GM18520 (cell line): ENCODE measurements around the gene RAD51B.

Experiments used
- ATAC-seq: cut with Tn5 transposase; IDR thresholded peaks from one replicate; pipeline ENCODE4 v1.9.1; 2021; ENCODE audit not compliant: unreplicated experiment

Gene RAD51B

DNA sequence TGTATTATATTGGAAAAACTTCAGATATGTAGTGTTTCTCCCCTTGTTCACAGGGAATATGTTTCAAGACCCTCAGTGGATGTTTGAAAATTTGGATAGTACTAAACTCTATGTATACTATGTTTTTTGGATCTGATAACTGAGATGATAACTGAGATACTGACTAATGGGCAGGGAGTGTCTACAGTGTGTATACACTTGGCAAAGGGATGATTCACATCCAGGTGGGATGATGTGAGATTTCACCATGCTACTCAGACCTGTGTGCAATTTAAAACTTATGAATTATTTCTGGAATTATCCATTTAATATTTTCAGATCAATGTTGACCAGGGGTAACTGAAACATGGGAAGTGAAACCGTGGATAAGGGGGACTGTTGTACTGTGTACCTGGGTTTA is 13.8 kb downstream of the RAD51B start:
- ATAC-seq, result no peak

DNA sequence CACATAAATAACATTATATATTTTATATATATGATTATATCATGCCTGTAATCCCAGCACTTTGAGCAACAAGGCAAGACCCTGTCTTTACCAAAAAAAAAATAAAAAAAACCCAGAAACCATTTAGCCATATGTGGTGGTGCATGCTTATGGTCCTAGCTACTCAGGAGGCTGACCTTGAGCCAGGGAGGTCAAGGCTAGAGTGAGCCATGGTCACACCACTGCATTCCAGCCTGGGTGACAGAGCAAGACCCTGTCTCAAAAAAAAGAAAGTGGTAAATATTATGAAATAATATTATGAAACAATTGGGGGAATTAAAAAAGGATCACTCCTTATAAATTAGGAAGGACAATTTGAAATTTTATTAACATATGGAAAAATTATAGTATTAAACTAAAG is 16.0 kb downstream of the RAD51B start:
- no peak for ATAC-seq

DNA sequence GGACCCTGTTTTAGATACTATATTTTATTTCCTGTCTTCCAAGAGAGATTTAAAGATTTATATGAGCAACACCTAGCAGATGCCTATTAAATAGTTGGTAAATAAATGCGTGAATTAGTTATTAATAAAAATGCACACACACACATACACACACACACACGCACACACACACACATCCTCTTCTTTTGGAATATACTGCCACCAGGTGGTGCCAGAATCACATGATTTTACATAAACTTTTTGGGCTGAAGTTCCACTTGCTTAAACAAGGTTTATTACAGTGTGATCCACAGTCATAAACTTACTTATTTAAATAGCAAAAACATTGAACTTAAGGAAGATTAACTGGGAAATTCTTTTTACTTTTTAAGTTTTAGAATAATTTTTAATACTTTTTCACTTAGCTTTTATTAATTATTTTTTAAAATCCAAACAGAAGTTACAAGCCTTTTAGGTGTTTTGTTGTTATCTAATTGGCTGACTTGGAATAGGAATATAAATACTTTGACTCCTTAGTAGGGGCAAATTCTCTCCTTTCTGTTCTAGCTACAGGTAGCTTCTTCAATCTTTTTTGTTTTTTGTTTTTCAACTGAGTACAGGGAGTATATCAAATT is 17.5 kb downstream of the RAD51B start:
- no peak for ATAC-seq

DNA sequence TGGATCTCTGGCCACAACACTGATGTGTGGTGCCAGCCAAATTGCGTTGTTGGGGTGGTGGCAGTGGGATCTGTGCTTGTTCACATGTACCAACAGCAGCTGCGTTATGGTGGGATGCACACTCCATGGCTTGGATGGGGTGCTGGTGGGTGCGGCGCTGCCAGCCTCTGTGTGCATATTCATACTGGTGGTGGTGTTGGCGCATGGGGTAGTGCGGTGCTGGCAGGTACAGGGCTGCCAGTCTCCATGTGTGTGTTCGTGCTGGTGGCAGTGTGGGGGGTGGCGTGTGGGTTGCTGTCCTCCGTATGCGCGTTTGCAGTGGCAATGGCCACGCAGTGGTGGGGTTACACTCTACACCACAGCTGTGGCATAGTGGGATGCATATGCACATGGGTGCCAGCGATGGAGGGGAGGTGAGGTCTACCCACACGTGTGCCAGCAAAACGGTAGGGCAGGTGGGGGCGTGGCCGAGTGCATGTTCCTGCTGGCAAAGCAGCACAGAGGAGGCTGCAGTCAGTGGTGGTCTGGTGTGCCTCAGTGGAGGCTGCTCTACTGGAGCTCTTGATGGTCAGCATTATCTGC is 26.5 kb downstream of the RAD51B start:
- ATAC-seq, result no peak

DNA sequence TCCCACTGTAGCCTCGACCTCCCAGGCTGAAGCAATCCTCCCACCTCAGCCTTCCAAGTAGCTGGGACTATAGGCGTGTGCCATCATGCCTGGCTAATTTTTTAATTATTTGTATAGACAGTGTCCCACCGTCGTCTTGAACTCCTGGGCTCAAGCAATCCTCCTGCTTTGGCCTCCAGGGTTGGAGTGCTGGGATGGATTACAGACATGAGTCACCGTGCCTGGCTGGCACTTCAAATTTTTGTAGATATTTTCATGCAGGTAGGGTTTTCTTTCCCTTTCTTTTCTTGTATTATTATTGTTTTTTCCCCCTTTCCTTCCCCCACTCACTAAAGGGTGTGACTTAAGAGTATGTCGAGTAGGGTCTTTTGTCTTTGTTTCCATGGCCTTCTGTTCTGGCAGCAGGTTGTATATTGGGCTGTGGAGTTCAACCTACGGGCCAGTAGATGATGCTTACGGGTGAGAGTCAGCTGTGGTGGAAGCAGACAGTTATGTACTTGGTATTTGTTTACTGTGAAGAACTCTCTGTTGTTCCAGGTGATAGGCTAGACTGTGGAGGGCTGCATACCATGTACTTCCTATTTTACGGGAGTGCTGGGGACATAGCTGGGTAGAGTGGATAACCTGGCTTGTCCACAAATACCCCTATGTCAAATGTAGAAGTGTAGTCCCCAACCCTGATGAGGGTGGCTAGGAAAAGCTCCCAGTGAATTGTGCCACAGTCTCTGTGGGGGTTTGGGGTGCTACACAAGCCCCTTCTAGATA is 30.7 kb downstream of the RAD51B start:
- ATAC-seq, result no peak

DNA sequence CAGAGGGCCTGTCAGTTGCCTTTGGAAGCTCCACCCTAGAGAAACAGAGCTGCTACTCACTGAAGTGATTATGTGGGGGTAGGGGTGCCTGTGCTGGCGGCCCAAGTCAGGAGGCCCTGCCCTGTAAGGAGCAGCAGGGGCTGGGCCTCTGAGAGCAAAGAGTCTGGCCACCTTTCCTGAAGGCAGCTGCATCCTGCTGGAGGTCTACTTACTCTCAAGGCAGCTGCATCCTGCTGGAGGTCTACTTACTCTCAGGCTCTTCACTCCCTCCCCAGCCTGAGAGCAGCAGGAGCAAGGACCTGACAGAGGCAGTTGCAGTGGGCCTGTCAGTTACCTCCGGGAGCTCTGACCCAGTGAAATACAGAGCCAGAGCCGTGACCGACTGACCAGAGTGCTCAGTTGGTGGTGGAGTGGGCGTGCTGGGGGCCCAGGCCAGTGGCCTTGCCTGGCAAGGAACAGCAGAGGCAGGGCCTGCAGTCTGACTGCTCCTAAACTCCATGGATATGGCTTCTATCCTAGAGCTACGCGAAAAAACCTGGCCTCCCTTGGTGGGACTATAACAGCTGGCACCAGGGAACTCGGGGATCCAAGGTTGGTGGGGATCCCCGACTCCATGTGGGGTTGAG is 32.3 kb downstream of the RAD51B start:
- no peak for ATAC-seq

DNA sequence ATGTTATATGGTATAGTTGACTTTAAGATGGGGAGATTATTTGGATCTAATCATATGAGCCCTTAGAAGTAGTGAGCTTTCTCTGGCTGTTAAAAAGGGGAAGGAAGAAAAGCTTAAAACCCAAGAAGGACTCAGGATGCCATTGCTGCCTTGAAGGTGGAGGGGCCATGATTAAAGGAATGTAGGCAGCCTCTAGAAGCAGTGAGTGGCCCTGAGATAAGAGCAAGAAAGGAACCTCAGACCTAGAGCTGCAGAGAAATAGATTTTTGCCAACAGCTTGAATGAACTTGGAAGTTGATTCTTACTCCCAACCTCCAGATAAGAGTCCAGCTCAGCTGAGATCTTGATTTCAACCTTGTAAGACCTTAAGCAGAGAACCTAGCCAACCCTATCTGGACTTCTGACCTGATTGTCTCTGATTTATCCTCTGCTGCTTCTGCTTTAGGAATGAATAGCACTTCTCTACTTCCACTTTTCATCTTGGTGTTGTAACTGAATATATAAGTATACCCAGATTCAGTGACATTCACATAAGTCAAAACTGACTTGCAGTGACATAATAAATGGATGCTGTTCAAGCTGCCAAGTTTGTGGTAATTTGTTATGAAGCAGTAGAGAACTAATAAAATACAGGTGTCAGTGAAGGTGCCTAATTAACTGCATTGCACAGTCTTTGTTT is 33.5 kb downstream of the RAD51B start:
- ATAC-seq, result no peak

DNA sequence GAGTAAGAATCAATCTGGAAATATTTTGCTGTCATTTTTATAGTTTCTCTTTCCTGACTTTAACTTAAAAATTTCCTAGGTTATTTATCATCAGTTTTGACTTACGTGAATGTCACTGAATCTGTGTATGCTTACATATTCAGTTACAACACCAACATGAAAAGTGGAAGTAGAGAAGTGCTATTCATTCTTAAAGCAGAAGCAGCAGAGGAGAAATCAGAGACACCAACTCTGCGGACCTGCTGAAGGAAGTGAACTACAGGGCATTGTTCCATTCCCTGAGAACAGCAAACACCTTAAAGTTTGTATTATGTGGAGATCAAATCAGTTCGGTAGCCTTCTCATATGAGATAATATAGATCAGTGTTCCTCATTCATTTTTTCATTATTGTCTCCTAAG is 34.1 kb downstream of the RAD51B start:
- ATAC-seq, result no peak

DNA sequence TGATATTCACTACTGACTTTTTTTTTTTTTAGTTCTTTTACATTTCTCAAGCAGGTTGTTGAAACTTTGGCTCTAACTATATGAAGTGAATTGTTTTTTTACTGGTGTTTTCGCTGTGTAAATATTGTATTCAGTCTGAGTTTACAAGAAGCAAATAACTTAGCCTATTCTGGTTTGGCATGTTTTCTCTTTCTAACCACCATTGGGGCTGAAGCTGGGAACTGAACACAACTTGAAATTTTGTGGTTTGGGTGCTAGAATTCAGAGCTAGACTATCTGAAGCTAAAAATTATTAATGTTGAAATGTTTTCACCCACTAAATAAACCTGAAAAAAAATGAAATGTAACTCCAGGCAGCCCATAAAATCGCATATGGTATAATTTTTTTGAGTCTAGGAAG is 37.2 kb downstream of the RAD51B start:
- no peak for ATAC-seq

DNA sequence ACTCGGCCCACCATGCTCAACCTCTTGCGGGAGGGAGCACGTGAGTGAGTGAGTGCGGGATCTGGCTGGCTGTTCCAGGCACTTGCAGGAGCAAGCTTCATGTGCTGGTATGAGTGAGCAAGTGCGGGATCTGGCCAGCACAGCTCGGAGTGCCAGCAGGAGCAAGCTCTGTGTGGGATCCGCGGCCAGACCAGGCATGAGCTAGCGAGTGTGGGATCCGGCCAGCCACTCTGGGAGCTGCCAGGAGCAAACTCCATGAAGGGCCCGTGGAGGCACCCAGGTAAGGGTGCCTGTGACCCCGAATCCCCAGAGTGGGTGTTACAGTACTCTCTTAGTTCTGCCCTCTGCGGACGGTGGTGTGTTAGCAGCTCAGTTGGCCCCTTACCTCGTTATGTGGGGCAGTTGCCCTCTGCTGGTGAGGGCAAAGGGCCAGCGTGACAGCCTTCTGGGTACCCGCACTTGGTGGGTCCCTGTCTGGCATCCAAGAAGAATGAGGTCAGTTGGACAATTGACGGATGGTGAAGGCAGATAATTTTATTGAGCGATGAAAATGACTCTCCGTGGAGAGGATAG is 38.3 kb downstream of the RAD51B start:
- no peak for ATAC-seq

DNA sequence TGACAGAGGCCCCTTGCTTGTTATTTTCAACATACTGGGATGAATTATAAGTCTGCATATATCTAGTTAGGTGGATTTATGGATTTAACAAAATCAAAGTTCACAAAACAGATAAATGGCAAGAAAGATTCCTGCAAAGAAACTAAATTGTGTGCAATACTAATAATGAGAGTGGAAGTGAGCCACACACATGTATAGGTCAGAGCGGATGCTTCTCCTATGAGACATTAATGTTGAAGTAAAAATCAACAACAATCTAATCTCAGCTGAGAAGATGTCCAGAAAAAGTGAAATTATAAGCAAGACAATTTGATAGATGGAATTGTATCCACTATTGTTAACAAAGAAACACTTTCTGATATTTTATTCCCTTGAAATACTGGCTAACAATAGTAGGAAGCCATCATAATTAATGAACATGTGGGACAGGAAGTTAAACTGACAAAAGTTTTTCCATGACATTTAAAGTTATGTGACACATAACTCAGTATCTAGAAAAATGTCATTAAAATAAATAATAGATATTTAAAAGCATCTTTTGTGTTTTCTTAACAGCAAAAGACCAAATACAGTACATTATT is 39.7 kb downstream of the RAD51B start:
- no peak for ATAC-seq

DNA sequence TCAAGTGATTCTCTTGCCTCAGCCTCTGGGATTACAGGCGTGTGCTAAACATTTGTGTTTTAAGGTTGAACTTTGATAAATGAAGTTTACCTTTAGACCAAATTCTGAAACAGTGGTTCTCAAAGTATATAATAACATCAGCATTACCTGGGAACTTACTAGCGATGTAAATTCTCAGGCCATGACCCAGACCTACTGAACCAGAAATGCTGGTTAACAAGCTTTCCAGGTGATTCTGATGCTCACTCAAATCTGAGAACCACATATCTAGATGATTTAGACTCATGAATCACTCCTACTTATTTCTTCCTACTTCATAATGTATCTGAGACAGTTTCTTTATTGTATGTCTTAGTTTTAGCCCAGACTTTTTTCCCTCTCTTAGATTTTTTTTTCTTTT is 43.6 kb downstream of the RAD51B start:
- no peak for ATAC-seq

DNA sequence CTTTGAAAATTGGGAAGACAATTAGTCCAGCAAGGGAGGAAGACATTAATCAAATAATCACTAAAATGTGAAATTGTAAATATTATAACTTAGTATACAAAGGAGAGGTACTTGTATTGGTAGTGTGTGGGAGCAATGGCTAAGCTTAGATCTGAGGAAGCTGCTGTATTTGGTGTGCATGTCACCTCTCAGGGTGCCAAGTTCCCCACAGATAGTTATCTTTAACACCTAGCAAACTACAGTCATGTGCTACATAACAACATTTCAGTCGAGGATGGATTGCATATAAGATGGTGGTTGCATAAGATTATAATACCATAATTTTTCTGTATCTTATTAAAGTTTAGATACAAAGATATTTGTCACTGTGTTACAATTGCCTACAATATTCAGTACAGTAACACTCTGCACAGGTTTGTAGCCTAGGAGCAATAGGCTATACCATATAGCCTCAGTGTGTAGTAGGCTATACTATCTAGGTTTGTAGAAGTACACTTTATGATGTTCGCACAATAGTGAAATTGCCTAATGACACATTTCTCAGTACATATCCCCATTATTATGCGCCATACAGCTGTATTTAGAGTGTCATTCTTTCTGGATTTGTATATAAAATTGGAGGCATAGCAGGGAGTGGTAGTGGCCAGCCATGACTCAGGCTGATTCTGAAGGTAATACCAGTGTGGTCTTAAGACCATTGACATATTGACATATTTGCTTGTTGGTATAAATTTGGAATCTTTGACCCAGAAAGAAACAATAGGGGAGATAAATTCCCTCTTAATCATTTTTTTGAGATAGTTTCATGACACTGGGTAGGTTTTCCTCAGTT is 55.8 kb downstream of the RAD51B start:
- ATAC-seq, result no peak

DNA sequence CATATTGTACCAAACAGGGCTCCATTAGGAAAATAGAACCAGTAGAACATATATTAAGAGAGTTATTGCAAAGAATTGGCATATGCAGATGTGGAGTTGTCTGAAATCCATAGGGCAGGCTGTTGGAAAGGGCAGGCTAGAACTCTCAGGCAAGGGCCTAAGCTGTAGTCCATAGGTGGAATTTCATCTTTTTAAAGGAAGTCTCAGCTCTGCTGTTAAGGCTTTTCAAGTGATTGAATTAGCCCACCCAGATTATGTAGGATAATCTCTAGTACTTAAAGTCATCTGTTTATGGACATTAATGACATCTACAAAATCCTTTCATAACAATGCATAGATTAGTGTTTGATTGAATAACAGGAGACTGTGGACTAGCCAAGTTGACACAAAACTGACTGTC is 59.4 kb downstream of the RAD51B start:
- no peak for ATAC-seq

DNA sequence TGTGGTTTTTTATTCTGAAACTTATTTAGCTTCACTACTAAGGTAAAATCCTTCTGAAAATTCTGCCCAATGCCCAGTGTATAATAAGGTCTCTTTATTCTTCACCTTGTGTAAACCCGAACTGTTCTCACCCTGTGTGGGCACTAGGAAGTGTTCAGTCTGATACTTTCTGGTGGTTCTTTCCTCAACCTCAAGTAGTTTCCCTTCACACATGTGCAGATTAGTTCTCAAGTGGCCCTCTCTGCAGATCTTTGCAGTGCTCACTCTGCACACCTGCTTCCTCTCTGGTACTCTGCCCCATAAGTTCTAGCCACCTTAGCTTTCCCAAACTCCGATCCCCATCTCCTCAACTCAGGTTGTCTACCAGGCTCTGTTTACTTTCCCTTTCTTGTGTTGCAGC is 61.6 kb downstream of the RAD51B start:
- peak; percentile 98 for ATAC-seq

DNA sequence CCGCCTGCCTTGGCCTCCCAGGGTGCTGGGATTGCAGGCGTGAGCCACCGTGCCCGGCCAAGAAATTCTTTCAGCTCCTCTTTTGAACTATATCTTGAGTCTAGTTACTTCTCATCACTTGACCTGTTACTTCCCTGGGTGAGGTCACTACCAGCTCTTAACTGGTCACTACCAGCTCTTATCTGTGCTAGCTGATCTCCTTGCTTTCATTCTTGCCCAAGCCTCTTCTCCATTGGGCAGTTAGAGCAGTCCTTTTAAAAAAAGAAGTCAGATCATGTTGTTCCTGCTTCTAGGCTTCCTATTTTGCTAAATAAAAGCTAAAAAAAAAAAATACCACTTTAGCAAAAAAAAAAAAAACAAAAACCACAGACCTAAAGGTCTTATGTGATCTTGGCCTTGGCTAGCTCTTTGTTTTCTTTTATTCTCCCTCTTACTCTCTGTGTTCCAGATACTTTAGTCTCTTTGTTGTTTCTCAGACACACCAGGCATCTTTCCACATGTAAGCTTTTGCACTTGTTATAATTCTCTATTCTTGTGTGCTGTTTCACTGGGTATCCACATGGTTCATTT is 63.5 kb downstream of the RAD51B start:
- no peak for ATAC-seq

DNA sequence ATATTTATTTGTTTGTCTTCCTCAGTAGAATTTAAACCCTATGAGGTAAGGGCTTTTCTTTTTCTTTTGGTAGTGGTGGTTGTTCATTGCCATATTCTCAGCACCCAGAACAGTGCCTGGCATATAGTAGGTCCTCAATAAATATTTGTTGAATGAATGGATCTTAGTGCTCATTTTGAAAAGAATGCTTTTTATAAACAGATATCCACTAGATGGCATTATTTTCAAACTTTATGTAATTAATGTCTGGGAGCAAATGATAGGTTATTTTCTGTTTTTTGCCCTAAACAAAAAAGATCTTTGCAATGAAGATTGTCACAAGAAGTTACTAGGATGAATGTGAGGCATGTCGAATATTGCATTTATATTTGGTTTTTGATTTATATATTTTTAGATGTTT is 64.1 kb downstream of the RAD51B start:
- ATAC-seq, result no peak

DNA sequence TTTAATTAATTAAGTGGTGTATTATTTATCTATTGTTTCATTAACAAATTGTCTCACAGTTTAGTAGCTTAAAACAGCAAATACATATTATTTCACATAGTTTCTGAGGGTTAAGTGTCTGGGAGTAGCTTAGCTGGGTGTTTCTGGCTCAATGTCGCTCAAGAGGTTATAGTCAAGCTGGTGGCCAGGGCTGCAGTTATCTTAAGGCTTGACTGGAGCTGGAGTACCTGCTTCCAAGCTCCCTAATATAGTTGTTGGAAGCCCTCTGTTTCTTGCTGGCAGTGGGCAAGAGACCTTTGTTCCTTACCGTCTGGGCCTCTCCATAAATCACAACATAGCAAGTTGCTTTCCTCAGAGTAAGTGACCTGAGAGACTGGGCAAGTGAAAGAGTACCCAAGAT is 66.6 kb downstream of the RAD51B start:
- ATAC-seq, result no peak

DNA sequence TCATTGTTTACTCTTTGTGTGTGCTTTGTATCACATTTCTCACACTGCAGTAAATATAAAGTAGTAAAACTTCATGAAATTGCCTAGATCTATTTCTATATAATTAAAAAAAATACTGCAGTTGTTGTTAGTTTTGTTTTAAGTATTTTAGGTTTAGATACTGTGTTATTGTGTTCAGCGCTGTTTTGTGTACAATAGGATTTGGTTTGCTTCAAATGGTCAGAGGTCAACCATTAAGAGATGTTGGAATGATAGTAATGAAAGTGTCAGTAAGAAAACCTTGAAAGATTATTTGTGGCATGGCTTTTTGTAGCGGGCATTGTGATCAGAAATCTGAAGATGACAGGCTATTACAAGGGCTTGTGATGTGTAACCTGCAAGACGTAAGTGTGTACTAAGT is 67.9 kb downstream of the RAD51B start:
- no peak for ATAC-seq

DNA sequence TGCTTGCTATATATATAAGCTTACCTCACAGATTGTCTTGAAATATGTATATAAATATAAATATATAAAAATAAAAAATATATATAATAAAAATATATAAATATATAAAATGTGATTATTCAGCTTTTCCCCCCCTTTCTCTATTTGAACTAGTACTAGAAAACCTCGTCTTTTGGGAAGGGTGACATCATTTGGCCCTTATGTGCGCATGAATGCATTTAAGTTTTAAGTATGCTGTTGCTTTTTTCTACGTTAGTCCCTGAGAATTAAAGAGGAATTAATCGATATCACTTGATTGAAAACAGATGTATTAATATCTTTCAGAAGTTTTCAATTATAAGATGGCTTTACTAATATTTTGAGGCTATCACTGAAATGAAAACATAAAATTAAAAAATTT is 69.9 kb downstream of the RAD51B start:
- no peak for ATAC-seq
